AG08396 (cell line): ENCODE measurements around the gene FCGR3A.
A peak's percentile ranks its signal among the peaks of the same experiment; 100 is the strongest.
"Not testable (repeated sequence)": the region's sequence is repeated elsewhere in the genome, so short reads cannot be mapped to it uniquely, and the experiment has no call there.

Experiments used
- DNase-seq: peaks from one replicate; pipeline ENCODE4 v3.0.0; 2012; ENCODE audit warnings: low spot score, mixed read lengths

Gene FCGR3A

DNA sequence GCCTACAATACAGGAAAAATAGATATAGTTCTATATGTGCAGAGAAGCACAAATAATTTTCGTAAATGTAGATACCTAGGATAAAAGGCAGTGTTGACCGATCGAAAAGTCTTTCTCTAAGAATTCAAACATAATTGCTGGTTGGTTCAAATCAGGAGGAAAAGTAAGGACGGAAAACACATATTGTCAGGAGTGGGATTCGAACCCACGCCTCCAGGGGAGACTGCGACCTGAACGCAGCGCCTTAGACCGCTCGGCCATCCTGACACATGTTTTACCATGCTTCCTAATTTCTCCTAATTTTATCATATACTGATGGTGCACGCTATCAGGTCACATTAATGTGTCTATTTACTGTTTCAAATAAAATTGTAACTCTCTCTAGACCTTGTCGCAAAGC lies 19.5 kb downstream of the FCGR3A start:
- DNase-seq, result peak; percentile 47

DNA sequence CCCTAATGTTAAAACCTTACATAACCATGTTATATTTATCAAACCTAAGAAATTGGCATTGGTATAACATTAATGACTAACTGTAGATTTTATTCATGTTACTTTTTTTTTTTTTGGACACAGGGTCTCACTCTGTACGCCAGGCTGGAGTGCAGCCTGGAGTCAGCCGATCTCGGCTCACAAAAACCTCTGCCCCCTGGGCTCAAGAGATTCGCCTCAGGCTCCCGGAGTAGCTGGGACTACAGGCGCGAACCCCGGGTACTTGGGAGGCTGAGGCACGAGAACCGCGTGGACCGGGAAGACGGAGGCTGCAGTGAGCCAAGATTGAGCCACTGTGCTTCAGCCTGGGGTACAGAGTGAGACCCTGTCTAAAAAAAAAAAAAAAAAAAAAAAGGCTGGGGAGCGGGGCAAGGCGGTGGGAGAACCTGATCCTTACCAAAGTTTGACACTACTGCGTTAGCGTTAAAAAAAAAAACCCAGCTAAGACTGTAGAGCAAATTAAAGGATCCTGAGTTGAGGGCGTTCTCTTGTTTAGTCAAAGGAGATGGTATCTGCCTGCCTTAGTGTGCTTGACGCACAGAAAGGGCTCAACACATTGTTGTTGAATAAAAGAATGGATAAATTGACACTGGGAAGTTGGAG lies 20.0 kb downstream of the FCGR3A start:
- DNase-seq, result not testable (repeated sequence)

DNA sequence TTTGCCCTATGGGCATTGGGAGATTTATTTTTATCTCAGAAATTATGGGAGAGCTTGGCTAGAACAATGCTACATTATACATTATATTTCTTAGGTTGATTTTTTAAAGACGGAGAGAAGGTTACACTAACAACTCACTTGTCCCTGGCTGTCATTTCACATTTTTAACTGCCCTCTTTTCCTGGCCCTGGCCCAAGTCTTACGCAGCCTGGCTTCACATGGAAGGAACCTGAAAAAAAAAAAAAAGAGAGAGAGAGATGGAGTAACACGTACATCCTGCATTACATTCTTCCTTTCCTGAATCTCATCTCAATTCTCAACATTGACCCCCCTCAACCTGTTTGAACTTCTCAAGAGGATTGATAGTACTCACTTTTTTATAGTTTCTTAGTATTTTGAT lies 21.1 kb downstream of the FCGR3A start:
- DNase-seq, result not testable (repeated sequence)

DNA sequence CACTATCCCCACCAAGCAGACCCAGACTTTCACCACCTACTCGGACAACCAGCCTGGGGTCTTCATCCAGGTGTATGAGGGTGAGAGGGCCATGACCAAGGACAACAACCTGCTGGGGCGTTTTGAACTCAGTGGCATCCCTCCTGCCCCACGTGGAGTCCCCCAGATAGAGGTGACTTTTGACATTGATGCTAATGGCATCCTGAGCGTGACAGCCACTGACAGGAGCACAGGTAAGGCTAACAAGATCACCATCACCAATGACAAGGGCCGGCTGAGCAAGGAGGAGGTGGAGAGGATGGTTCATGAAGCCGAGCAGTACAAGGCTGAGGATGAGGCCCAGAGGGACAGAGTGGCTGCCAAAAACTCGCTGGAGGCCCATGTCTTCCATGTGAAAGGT lies 23.7 kb downstream of the FCGR3A start:
- DNase-seq, result not testable (repeated sequence)

DNA sequence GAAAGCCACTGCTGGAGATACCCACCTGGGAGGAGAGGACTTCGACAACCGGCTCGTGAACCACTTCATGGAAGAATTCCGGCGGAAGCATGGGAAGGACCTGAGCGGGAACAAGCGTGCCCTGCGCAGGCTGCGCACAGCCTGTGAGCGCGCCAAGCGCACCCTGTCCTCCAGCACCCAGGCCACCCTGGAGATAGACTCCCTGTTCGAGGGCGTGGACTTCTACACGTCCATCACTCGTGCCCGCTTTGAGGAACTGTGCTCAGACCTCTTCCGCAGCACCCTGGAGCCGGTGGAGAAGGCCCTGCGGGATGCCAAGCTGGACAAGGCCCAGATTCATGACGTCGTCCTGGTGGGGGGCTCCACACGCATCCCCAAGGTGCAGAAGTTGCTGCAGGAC lies 24.3 kb downstream of the FCGR3A start:
- not testable (repeated sequence) for DNase-seq

DNA sequence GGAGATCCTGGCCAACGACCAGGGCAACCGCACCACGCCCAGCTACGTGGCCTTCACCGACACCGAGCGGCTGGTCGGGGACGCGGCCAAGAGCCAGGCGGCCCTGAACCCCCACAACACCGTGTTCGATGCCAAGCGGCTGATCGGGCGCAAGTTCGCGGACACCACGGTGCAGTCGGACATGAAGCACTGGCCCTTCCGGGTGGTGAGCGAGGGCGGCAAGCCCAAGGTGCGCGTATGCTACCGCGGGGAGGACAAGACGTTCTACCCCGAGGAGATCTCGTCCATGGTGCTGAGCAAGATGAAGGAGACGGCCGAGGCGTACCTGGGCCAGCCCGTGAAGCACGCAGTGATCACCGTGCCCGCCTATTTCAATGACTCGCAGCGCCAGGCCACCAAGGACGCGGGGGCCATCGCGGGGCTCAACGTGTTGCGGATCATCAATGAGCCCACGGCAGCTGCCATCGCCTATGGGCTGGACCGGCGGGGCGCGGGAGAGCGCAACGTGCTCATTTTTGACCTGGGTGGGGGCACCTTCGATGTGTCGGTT lies 24.8 kb downstream of the FCGR3A start:
- not testable (repeated sequence) for DNase-seq

DNA sequence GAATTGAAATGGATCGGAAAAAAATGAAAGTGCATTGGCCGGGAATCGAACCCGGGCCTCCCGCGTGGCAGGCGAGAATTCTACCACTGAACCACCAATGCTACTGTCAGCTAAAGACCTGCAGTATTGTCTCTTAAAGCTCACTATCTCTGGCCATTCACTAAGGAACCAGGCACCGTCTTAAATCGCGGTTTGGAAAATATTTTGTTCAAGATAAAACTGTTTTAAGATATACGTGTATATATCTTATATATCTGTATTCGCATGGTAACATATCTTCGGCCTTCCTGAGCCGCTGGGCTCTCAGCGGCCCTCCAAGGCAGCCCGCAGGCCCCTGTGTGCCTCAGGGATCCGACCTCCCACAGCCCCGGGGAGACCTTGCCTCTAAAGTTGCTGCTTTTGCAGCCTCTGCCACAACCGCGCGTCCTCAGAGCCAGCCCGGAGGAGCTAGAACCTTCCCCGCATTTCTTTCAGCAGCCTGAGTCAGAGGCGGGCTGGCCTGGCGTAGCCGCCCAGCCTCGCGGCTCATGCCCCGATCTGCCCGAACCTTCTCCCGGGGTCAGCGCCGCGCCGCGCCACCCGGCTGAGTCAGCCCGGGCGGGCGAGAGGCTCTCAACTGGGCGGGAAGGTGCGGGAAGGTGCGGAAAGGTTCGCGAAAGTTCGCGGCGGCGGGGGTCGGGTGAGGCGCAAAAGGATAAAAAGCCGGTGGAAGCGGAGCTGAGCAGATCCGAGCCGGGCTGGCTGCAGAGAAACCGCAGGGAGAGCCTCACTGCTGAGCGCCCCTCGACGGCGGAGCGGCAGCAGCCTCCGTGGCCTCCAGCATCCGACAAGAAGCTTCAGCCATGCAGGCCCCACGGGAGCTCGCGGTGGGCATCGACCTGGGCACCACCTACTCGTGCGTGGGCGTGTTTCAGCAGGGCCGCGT lies 25.5 kb downstream of the FCGR3A start, which contains the start of gene HSPA6:
TSS of gene HSPA6 (plus strand) at position 724 of the 925 bp plus-strand sequence. CDS start at position 843, 119 bp downstream.
- peak; percentile 81 for DNase-seq

DNA sequence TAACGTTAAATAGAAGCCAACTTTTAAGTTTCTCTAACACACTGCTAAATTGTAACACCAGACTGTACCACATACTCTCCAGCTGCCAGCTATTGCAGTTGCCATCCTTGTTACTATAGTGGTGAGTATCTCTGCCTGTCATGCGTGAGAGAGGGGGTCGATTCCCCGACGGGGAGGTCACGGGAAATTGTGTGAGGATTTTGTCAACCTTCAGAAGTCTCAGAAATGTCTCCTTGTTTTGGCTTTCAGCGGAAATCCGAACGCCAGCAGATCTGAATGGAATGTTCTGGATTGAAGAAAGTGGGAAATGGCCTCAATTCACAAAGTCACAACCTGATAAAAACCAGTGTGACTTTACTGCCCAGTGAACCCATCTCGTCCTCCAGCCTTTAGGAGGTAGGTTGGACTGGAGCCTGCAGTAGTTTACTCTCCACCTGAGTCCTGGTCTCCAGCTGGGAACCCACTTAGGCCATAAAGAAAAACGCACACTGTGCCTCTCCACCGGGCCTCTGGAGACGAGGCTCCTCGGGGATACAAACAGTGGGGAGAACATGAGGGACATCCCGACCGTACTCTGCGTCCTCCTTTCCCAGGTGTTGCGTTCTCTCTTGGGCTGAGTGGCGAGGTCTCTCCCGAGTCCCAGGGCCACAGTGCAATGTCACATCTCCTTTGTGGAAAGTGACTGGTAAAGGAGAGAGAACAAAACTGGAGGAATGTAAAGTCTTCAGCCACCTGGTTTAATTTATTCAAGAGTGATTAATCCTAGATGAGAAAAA lies 26.4 kb downstream of the FCGR3A start:
- DNase-seq, result not testable (repeated sequence)

DNA sequence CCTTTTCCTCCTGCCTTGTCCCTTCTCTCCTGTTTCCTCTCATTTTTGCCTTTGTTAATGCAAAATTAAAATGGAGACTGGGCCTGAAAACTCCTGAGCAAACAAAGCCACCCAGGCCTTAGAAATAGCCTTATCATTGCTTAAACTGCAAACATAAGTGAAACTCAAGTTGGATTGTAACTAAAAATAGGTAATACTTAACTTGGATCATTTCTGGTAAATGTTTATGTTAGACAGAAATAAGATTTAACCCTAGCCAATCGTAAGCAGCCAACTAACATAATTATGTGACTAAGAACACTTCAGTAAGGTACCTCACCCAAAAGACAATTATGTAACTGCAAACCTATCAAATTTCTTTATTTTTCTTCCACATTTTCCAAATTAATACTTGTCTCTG lies 35.7 kb downstream of the FCGR3A start:
- not testable (repeated sequence) for DNase-seq

DNA sequence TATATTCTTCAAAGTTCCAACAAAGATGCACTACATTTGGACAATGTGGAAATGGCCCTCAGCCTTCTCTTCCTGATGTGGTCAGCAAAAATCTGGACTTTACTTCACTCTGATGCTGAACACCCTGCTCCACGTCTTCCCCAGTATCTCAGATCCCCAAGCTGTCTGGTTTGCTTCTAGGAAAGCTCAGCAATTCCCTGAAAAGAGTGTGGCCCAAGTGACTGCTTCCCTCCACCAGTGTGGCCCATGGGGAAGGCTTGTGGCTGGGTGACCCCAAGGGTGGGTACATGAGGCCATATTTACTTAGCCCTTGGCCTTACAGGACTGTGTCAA lies 36.2 kb downstream of the FCGR3A start:
- not testable (repeated sequence) for DNase-seq

DNA sequence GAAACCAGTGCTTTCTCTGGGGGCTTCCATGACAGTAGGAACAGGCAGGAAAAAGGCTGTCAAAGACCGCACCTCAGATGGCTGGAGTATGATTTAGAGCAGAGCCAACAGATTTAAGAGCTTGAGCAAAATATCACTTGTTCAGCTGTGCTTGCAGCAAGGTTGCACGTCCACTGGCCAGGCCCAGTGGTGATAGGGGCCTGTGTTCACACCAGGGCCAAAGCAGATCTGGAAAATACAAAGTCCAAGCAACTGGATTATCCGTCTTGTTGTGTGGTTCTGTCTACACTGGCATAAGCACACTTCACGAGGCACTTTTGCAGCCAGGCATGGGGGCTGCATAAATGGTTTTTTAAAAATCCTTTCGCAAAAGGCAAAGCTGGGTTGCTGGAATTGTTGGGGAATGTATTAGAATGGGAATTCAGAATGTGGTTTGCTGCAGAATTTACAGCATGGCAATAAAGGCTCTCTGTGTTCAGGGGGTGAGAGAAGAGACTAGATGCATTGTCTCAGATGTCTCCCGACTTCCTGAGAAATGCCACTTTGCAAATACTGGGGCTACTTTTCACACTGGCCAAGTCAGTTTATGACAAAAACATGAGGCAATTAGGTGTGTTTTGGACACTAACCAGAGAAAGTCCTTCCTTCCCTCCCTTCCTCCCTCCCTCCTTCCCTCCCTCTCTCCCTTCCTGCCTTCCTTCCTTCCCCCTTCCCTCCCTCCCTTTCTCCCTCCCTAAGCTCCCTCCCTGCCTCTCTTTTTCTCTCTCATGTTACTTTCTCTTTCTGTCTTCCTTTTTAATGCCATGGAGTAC lies 36.8 kb downstream of the FCGR3A start:
- not testable (repeated sequence) for DNase-seq

DNA sequence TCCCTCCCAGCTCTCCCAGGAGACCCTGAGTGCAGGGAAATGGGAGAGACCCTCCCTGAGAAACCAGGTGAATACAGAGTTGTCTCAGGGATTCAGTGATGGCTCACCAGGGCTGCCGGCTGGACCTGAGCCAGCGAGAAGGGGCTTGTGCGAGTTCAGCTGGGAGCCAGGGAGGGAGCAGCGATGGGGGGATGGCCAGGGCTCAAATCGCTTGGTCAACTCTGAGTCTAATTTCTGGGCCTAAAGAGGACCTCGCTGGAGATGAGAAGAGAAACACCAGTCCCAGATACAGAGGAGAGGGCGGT lies 37.9 kb downstream of the FCGR3A start:
- DNase-seq, result no peak

DNA sequence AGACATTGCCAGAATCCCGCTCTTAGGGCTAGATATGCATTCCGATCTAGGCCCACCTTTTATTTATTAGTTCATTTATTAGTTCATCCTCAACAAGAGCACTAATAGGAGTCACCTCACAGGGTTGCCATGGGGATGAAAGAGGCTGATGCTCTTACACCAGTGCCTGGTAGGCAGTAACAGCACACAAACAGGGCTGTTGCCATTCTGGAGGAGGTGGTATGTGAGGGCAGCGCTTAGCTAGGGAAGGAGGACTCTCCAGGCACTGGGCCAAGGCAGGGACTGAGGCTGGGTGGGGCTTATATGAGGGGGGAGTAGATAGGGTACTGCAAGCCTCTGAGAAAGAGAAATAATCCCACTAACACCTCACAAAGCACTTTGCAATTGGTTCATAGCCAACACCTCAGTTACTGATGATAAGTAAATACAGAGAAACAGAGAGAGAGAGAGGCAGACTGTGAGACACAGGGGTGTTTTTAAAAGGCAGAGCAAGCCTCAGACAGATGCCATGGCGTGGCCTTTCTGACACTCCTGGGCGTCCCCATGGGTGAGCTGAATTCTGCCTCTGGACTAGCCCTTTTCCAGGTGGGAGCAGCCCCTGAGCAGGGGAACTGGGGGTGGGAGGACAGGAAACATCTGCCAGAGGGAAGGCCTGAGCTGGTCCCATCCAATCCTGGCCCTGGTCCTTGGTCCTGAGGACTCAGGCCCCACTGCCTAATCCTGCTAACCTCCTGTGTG lies 38.4 kb downstream of the FCGR3A start:
- no peak for DNase-seq

DNA sequence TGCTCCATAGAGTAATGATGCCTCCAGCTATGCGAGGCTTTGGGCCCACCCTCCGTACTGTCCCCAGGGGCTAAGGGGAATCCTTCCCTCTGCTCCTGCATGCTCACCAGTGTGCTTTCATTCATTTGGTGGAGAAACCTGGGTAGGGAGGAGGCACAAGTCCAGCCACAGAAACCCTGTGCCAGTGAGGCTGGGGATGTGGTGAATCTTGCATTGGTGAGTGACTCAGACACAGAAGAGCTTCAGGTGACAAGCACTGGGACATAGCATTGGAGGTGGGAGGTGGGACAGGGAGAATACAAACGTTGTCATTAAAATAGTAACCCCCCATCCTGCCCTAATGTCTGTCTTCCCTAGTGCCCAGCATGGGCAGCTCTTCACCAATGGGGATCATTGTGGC lies 39.1 kb downstream of the FCGR3A start:
- no peak for DNase-seq

DNA sequence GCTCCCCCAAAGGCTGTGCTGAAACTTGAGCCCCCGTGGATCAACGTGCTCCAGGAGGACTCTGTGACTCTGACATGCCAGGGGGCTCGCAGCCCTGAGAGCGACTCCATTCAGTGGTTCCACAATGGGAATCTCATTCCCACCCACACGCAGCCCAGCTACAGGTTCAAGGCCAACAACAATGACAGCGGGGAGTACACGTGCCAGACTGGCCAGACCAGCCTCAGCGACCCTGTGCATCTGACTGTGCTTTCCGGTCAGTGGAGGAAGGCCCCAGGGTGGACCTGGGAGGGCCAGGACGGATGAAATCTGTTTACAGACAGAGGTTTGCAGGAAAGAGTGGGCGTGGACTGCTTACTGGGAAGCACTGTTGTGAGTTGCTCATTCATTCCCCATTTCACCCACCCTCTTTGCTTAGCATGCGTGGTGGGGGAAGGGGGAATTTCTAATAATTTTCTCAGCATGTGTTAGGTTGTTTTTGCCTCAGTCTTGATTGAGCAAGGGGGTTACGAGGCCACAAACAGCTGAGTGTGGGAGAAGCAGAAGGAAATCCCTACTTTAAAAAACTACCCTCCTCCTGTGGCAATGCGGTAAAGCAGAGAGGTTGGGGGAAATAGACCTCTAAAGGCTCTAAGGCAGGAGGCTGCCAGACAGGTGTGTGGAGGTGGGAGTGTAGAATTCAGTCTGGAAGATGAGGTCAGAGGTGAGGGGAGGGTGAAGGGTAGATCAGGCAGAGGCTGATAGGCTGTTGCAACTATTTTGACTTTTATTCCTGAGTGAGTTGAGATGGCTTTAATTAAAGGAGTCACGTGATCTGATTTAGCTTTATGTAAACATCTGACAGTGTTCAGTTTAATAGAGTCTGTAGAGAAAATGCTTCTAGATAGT lies 43.0 kb downstream of the FCGR3A start:
- DNase-seq, result no peak

DNA sequence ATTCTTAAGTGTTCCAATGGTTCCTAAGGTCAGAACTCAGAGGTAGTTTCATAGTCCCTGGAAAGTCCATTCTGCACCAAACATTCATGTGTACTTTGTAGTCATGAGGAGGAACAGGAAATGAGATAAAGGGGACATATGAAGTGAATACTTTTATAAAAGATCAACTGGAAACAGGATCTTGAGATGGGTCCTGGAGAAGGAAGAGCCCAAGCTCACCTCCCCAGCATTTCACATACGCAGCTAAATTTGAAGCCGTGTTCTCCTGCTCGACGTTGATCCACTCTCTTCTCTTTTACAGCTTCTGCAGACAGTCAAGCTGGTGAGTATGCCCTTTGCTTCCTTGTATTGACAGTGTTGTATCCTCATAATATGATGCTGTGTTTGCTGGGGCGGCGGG lies 43.9 kb downstream of the FCGR3A start:
- DNase-seq, result no peak

DNA sequence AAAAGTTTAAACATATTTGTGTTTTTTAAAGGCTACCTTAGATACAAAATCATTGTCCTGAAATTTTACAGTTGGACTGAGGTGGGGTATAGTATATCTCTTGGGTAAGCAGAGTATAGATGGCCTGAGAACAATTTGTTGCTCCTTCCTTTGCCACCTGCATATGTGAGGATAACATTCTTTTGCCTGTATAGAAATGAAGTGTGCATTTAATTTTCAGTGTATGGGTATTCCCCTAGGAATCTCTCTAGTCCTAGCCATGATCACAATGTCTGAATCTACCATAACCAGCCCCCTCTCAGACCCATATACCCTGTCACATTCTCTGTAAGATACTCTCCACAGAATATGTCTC lies 46.2 kb downstream of the FCGR3A start:
- no peak for DNase-seq

DNA sequence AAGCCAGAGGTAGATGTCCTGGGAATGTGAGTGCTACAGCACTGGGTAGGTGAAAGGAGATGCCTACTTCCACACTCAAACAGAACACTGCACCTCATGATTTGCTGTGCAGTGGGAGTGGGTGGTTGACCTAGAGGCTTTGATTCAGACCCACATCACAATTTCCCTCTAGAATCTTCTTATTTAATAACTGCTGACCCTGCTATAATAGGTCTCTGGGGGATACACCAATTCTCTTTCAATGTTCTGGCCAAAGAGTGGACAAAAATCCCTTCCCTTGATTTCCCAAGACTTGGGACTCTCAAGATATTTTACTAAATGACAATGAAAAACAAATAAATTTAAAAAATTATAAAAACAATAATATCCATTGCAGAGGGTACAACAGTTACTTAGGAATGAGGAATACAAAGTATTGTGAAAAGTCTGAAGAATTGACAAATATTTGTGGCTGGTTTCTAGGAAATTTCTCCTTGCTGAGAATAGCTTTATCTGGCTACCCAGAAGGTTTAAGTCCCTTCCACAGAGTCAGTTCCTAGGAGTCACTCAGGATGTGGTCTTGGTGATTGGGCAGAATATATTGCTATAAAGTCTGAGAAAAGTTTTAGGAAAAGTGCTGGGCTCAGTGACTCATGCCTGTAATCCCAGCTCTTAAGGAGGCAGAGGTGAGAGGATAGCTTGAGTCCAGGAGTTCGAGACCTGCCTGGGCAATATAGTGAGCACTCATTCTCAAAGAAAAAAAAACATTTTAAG lies 46.8 kb downstream of the FCGR3A start:
- DNase-seq, result no peak

DNA sequence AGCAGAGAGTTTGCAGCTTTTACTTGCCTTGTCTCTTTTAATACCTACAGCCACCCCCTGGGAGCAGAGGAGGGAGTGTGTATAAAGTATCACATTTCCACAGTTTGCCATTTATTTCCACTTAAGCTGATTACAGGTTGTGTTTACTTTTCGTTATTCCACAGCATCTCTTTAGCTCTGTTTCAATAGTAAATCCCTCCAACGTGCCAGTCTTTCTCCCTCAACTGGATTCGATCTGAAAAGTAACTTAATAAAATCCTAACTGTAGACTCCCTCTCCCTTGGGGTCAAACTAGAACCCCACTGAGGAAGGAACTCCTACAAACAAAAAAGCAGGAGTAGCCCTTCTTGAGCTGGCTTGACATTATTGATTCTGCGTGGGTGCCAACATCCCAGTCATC lies 47.4 kb downstream of the FCGR3A start:
- DNase-seq, result no peak
